Colon (tissue), 2 donors: Measurements from ENCODE around the gene SLC49A3.

ENCODE experiments used
- FAIRE-seq: peaks from 2 replicates; lab custom pipeline; 2012; peaks lifted over from hg19 to GRCh38; lab: Jason Lieb, UNC
- donor health status: control.
- donor health status: control.

SLC49A3 gene

GRCh38 chr4:665751-666435, 23.1 kb downstream of the SLC49A3 start:
- no peak for FAIRE-seq

- no peak for FAIRE-seq
Measured at GRCh38 chr4:665381-665750, 23.6 kb downstream of the SLC49A3 start.

GRCh38 chr4:664713-665231, 24.2 kb downstream of the SLC49A3 start:
- no peak for FAIRE-seq

- no peak for FAIRE-seq
Measured at GRCh38 chr4:663438-664428, 25.2 kb downstream of the SLC49A3 start.

- FAIRE-seq = no peak
Measured at GRCh38 chr4:663046-663437, 25.9 kb downstream of the SLC49A3 start.

GRCh38 chr4:661881-662761, 26.8 kb downstream of the SLC49A3 start:
- FAIRE-seq = no peak

GRCh38 chr4:661231-661630, 27.7 kb downstream of the SLC49A3 start:
- no peak for FAIRE-seq

- no peak for FAIRE-seq
Measured at GRCh38 chr4:660401-660800, 28.6 kb downstream of the SLC49A3 start.

- FAIRE-seq = no peak
Measured at GRCh38 chr4:659851-660250, 29.1 kb downstream of the SLC49A3 start.

- no peak for FAIRE-seq
Measured at GRCh38 chr4:658681-659667, 30.0 kb downstream of the SLC49A3 start.

GRCh38 chr4:657834-658667, 30.9 kb downstream of the SLC49A3 start:
- no peak for FAIRE-seq

GRCh38 chr4:657338-657833, 31.6 kb downstream of the SLC49A3 start:
- FAIRE-seq = no peak

- no peak for FAIRE-seq
Measured at GRCh38 chr4:656436-657337, 32.3 kb downstream of the SLC49A3 start.

GRCh38 chr4:655464-656151, 33.3 kb downstream of the SLC49A3 start:
- no peak for FAIRE-seq

- FAIRE-seq = no peak
Measured at GRCh38 chr4:654871-655463, 34.0 kb downstream of the SLC49A3 start.

GRCh38 chr4:654503-654845, 34.5 kb downstream of the SLC49A3 start:
- FAIRE-seq = no peak

GRCh38 chr4:653831-654502, 35.0 kb downstream of the SLC49A3 start:
- FAIRE-seq = no peak
